Dedifferentiated amniotic fluid mesenchymal stem cell (primary cell): ENCODE data around the gene PLCB2.

Source experiments
- DNase-seq: peaks from one replicate; pipeline ENCODE4 v3.0.0-alpha.2; 2016; ENCODE audit errors: extremely low spot score

Gene PLCB2

DNA sequence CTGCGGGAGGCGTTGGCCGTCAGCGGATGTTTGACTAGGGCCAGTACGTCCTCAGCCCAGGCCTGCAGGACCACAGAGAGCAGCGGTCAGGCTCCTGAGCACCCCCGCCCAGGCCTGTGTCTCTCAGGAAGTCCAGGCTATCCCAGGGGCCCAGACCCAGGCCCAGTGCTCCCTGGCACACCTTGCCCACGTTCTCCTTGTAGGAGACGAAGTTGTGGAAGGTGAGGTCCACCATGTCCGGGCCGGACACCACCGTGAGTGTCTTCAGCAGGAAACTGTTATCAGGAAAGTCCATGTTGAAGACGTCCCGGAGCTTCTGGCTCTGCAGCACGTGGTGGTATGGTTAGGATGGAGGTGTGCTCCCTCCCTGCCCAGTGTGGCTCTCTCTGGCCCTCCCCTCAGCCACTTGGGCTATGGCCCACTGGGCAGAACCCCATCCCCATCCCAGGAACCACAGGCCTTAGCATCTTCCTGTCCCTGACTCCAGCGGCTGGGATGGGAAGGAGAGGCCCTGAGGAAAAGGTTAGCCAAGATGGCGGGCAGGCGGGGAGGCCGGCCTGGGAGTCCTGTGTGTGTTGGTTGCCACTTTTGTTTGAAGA, 5.3 kb downstream of the PLCB2 start:
- DNase-seq, result no peak

DNA sequence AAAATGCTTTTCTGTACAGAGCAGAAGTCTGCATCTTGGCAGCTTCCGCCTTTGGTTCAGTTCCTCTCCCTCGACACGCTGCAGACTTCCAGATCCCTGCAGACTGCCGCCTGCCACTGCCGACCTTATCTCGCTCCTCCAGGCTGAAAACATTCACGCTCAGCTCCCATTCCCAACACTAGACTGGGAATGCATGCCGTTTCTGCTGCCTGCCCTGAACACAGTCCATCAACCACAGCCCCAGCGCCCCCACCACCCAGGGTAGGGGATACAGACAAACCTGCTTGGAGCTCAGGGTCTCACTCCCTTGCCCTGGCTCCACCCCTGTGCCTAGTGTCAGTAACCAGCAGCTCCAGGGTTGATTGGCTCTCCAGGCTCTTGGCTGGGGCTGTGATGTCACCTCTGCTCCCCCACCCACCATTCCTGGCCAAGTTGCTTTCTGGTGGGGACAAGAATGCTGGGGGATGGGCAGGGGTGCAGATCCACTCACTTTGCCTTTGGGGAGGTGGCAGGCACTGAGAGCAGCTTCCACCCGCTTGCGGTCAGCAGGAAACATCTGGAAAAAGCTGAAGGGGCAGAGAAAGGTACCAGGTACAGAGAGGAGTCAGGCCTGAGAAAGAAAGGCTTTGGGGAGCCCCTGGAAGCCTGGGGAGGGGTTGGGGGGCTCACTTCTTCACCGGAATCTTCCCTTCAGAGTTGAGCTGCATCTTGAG, 6.1 kb downstream of the PLCB2 start:
- DNase-seq, result no peak

DNA sequence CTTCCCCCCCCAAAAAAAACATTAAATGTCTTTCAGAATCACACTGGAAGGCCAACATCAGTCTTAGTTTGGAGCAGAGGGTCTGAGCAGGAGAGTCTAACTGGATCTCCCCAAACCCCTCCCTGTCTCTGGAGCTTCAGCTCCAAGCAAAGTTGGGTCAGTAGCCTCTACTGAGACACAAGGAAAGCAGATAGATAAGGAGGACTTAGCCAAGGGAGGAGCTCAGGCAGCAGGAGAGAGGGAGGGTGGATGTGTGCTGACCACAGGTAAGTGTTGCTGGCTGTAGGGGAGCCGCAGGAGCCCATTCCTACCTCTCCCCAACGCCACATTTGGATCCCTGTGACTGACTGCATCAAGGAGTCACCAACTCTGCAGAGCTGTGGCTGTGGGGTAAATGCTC, 7.0 kb downstream of the PLCB2 start:
- DNase-seq, result no peak

DNA sequence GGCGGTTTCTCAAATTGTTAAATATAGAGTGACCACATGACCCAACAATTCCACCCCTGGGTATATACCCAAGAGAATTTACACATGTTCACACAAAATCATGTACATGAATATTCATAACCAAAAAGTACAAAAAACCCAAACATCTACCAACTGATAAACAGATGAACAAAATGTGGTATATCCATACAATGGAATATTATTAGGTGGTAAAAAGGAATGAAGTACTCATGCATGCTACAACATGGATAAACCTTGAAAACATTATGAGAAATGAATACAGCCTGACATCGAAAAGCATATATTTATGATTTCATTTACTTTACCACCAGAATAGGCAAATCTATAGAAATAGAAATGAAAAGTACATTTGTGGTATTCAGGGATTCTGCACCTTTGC, 7.4 kb downstream of the PLCB2 start:
- no peak for DNase-seq

DNA sequence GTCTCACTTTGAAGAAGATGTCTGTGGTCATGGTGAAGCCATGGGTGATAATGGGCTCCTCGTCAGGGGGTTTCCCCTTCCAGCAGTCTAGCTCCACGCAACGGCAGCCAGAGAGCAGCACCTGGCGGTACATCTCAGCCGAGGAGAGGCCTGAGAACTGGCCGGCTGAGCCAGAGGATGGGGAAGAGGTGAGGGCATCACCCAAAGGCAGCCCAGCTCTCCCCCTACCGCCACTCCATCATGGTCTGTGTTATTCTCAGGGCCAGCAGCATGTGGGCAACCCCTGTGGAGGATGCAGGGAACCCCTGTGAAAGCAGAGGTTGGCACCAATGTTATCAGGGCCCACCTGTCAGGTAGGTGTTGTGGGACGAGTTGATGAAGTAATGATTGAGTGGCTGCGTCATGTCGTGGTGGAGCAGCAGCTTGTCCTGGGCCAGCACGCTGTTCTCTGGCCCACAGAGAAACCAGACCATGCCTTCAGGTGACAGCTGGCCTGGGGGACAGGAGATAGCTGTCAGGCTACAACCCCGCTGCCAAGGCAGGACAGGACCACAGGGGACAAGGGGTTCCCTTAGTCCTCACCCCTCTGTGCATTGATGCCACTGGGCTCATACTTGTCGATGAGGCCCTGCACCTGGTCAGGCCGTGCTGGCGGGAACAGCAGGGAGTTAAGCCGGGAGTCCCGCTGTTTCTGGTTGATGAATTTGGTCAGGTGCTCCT, 9.4 kb downstream of the PLCB2 start:
- no peak for DNase-seq

DNA sequence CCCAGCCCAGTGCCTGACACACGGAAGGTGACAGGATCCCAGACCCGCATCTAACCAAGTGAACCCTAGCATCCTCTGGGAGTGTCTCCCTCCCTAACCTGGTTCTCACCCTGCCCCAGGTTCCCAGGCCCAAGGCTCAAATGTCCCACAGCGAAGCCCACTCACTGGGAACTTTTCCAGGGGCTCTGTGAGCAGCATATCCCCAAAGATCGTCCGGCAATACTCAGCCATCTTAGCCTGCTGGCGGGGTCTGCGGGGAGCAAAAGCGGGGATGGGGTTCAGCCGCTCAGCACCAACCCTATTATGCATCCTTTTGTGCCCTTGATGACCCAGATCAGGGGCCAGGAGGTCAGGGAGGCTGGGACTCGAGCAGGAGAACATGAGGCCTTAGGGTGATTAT, 10.4 kb downstream of the PLCB2 start:
- no peak for DNase-seq

DNA sequence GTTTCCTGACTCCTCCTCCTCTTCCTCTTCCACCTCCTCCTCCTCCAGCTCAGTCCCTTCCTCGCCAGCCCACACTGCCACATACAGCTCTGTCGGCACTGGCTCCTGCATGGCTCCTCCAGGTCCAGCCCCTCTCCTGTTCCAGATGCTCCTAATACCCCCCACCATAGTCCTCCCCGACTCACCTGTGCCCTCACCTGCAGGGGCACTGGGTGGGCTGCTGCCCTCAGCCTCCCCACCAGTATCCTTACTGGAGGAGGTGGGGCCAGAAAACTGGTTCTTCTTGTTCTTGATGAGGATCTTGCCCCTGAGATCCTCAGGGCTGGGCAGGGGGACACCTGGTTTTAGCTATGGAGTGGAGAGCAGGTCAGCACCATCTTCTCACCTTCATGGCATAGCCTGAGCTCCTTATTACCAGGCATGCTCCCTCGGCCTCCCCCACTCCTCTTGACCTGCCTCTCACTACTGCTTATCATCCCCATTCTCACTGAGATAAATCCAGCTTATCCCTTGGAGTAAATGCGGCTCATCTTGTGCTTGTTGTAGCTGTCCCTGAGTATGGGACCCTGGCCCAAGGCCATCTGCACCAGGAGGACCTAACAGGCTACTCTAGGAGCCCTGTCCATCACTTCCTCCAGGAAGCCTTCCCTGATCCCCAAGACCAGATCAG, 11.0 kb downstream of the PLCB2 start:
- DNase-seq, result no peak

DNA sequence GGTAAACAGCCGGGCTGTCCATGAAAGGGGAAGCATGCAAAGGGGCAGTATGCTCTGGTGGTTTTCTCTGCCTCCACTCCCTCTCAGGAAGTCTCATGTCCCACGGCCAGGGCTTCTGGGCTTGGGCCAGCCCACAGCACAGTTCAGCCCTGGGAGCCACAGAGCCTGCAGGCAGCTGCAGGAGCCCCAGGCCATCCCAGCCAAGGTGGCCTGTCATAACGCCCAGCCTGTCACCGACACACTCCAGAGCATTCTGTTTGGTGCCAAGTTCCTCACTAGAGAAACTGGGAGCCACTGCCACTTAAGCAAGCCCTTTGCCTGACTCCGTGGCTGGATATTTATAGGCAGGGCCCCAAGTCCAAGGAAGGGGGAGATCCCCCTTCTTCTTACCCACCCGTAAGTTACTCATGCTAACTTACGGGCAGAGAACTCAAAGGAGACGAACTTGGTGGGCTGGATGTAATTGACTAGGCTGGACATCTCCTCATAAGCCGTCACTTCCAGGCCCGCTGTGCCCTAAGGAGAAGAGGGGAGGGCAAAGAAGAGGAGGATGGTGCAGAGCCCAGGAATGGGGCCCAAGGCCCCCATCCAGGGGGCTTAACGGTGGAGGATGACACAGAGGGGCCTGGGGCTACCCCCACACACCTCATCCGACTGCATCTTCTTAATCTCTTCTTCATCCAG, 11.7 kb downstream of the PLCB2 start:
- no peak for DNase-seq

DNA sequence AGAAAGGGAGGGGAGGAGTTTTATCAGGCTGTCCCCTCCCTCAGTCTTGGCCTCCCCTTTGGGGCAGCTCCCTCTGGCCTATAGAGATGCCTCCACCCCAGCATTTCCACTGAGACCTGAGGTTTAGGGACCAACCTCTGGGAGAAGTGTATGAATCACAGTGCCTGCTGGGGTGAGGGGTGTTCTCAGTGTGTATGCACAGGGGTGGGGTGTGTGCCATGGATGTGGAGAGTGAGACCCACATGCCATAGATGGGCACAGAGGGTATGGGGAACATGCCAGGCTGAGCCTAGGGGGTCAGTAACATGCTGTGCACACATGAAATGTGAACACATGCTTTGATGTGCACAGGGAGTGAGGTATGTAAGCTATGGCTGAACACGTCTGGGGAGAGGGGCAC, 12.4 kb downstream of the PLCB2 start:
- no peak for DNase-seq

DNA sequence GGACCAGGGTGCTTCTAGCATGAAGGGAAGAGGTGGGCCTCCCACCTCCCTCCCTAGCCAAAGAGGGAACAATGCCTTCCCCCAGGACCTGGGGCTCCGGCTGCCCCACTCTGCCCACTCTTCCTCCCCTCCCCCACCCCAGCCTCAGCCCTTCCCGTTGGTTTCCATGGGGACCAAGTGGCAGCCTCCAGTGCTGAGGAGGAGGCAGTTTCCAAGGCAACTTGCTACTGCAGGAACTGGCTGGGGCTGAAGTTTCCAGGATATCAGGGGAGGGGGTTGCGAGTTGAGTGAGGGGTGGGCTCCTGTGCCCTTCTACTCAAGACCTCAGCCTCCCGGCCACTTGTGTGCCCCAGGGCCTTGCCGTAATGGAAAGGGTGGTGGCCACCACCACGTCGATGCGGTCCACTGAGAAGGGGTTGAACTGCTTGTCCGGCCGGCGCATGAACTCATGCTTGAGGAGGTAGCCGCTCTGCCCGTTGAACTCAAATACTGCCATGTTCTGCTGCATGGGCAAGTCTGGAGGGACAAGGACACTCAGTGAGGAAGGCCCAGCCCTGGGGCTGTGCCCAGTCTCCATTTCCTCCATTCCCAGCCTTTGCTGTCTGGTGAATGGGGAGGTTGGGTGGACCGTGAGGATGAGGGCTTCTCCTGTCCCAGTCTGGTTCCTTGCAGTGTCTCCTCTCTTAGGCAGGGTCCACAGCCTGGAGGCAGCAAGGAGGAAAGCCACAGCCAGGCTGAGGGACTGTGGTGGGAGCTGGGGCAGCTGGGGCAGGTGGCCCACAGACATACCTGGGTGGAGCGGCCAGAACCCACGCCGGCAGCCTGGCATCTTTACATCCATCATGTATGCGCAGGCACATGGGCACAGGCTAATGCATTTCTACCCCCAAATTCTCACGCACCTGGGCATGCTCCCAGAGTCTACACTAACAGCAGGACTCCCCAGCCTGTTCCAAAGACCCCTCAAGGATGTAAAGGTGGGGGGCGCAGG, 13.5 kb downstream of the PLCB2 start:
- DNase-seq, result no peak

DNA sequence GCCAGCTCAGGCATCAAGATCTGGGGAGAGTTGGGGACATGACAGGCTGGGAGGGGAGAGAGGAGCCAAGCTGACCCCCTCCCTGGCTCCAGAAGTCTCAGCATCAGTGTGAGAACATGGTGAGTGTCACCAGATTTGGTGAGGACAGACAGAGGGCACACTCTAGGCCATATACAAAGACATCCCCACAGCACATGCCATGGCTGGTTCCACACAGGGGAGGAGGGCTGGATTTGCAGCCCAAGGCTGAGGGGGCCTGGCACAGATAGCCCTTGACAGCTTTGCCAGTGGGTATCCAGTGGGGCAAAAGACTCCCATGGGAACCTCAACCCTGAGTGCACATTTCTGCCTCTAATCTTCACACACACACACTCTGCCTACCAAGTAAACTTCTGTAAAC, 14.7 kb downstream of the PLCB2 start:
- no peak for DNase-seq

DNA sequence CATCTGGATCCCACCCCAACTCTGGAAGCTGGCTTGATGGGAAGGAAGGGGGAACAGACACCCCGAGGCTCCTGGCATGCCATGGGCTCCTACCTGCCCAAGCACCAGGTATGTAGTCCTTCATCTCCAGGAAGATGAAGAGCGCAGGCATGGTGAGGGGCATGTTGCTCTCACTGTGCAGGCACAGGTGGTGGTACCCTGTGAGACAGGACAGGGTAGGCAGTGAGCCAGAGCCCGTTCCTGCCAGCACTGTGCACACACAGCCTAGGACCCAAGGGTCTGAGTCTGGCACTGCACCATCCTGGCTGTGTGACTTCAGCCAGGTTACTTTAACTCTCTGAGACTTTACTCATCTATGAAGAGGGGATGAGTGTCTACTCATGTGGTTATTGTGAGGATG, 15.5 kb downstream of the PLCB2 start:
- DNase-seq, result no peak

DNA sequence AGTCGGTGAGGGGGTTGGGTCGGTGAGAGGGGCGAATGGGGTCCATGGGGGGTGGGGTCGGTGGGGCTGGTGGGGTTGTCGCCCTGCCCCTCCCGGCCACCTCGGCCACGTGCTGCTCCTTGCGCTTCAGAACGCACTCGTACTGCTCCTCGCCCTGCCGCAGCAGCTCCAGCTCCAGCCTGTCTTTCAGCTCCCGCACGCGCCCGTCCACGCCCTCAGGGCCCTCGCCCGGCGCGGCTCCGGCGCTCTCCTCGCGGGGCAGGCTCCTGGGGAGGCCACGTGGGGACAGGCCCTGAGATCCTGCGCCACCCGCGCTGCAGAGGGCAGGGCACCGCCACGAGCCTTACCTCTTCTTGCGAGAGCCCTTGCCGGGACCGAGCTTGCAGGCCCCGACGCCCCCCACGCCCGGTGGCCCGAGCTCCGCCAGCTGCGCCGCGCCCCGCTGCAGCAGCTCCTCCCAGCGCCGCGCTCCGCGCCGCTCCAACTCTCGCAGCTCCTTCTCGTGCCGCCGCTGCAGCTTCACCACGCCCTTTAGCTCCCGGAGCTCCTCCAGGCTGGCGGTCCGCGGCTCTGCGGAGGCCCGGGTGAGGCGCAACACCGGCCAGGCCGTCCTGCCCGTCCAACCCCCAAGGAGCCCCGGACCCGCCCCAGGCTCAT, 16.7 kb downstream of the PLCB2 start:
- peak; percentile 52 for DNase-seq

DNA sequence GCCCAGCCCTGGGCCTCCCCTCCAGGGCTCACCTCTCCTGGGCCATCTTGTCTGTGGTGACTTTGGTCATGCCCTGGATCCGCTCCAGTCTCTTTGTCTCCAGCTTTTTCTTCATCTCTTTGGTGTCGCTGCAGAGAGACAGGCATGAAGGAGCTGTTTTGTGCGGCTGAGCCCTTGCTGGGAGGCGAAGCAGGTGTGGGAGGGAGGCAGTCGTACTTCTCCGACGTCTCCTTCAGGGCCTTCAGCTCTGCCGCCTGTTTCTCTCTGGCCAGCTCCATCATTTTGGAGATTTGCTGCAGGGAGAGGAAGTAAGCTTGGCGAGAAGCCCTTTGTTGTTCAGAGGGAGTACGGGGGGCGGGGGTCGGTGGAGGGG, 17.2 kb downstream of the PLCB2 start:
- no peak for DNase-seq

DNA sequence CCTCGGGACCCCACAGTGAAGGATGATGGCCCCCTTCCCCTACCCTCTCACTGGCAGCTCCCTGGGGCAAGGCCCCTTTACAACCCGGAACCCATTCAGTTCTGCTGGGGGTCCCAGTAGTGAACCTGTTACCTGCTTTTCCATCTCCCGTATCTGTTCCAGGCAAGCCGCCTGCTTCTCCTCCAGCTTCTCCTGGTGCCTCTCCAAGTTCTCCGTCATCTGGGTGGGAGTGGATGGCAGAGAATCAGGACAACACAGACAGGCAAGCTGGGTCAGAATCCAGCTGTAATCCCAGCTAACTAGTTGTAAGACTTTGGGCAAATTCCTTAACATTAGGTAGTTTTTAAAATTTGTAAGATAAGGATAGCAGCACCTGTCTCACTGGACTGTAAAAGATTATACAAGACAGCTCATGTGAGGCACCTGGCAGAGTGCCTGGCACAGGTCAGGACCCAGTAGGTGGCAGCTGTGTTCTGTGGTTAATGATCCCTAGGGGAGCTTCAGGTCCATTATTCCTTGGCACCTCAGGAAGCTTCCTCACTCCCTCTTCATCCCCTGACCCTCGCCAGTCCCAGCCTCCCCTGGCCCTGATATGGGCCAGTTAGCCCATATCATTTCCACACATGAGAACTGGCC, 18.5 kb downstream of the PLCB2 start:
- no peak for DNase-seq

DNA sequence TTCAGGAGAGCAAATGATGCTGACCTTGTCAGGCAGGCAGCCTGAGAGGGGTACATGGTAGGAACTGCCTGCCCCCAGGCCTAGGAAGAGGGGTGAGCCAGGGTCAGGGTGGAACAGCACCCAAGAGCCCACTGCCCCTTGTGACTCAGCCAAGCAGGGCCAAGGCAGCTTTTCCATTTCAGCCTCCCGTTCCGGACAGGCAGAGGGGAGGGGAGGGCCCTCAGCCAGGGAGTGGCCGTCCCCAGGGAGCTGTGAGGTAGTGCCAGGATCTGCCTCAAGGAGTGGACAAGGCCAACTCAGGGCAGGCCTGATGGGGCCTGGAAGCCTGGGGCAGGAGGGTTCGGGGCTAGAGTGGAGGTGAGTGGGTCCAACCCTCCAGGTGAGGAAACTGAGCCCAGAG, 19.8 kb downstream of the PLCB2 start:
- no peak for DNase-seq

DNA sequence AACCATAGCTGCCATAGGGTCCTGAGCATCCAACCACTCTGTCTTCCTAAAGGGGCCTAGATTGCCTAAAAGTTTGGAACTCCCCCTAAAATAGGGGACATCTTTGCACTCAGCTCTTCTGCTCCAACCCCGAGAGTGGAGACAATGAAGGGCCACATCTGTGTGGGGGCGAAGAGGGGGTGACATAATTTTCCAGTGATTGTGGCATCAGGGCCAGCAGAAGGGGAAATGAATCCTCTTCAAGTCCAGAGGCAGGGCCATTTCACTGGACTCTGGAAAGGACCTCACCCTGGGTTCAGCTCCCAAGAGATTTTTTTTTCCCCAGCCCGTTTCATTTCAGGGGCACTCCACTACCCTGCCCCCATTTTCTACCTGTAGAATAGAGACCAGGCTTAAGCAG, 20.2 kb downstream of the PLCB2 start:
- no peak for DNase-seq

DNA sequence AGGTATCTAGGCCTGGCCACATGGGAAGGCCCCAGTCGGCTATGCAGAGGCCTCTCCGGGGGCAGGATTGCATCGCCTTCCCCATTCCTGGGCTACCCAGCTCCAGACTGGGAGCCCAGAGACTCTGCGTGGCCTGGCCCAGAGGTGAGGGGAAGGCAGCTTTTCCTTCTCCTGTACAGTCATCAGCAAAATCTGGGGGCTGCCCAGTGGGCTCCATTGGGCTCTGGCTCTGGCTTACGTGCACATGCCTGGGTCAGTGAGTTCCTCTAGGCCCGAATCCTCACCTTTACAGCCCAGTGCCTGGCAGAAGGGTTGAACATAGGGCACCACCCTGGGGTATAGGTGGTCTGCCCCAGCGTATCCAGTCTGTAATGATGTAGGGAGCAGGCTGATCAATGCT, 20.9 kb downstream of the PLCB2 start:
- DNase-seq, result no peak

DNA sequence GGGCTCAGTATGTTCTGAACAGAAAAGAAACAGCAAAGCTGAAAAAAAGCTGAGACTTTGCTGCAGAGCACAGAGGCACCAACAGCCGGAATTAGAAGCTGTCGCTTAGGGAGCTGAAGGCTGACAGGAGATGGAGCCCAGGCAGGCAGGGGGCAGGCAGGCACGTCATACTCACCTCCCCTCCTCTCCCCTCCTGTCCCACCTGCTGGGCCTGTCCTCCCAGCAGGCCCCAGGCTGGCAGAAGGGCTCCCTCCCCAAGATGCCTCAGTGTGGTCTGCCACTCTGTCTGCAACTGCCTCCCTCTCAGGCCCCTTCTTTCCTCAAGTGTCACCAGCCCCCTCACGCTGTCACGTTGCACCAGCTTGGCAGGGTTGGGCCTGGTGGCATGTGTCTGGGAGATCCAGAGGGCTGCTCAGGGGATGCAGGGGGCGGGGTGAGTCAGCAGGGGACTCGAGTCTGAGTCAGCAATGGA, 21.6 kb downstream of the PLCB2 start:
- no peak for DNase-seq

DNA sequence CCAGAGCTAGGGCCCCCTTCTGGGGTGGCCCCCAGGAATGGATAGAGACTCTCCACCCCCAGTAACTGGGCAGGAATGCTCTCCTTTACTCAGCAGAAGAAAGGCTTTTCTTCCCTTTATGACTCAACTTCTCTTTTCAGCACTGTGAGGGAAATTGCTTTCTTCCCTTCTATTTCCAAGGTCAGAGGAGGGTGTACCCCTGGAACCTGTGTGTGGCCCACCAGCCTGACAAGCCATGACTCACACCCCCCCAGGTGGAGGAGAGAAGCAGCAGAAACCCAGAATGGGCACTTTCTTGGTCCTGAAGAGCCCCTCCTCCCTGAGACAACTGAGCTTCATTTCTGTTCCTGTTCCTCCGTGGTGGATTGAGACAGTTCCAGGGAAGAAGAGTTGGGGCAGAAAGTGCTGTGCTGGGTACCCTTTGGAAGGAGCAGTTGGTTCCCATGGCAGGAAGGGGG, 22.2 kb downstream of the PLCB2 start:
- DNase-seq, result no peak
